Measurements from ENCODE around the gene FKBP1A.

Gene FKBP1A

DNA sequence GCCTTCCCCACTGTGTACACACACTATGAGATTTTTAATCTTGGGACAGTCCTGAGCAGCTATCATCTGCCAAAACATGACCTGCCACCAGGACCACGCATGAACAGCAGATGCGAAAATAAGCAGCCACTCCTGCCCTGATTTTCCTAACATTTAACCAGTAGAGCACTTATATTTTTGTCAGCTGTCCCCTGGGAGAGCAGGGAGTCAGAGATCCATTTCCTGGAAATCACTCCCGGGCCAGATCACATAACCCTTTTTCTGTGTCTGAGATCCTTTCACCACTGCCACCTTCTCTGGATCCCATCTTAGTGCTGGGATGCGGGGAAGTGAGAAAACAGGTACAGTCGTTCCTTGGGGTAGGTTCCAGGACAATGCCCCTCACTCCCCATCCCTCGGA, 69.6 kb downstream of the FKBP1A start:
- peak in 1 of 10 donors; percentile 13 for DNase-seq
- intact Hi-C loops (cut with DNase I) = no loop called here

DNA sequence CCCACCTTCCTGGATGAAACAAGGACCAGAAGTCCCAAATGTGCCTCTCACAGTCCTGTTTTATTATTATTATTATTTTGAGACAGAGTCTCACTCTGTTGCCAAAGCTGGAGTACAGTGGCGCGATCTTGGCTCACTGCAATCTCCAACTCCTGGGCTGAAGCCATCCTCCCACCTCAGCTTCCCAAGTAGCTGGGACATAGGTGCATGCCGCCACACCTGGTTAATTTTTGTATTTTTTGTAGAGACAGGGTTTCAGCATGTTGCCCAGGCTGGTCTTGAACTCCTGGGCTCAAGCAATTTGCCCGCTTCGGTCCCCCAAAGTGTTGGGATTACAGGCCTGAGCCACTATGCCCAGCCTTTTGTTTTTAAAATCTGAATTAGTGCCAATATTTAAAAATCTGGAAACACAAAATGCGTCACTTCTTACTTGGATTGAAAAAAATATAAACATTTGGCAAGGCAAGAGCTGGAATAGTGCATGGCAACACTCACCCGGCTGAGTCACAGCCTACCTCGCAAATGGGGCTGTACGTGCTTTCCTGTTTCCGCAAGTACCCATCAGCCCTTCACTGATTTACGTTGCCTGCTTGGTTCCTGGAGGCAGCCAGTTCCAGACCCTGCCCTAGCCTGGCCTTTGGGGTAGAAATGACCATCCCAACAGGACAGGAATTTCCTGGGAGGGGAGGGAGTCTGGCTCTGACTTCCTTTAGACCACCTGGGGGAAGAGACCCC, 70.2 kb downstream of the FKBP1A start:
- peak in 2 of 10 donors; percentile 76 to 88 for DNase-seq
- intact Hi-C loops (cut with DNase I) = no loop called here

DNA sequence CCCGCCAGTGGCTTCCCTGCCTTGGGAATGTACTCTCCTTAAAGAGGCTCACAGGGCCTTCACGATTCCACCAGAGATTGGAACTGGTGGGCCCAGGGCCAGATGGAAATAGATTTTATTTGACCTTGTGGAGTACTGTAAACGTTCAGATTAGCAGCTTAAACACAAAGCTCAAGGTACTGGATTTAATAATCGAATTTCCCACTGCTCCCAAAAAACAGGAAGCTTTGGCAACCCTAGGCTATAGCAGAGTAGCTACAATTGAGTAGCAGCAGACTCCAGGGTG, 71.3 kb downstream of the FKBP1A start:
- no peak for DNase-seq
- intact Hi-C loops (cut with DNase I) = no loop called here

- intact Hi-C loops (cut with DNase I) = no loop called here
- peak in 2 of 10 donors; percentile 43 to 49 for DNase-seq
These were observed 71.8 kb downstream of the FKBP1A start for GRCh38 chr20:1320902-1321653.

- intact Hi-C loops (cut with DNase I) = no loop called here
- DNase-seq = peak in 2 of 10 donors; percentile 47 to 63
These were observed 72.8 kb downstream of the FKBP1A start for GRCh38 chr20:1320016-1320415.

- peak in 2 of 10 donors; percentile 31 to 50 for DNase-seq
- intact Hi-C loops (cut with DNase I) = no loop called here
These were observed 73.4 kb downstream of the FKBP1A start for GRCh38 chr20:1319462-1319861.

- intact Hi-C loops (cut with DNase I) = no loop called here
These were observed 73.8 kb downstream of the FKBP1A start for GRCh38 chr20:1319051-1319450.

More at GRCh38 chr20:1319051-1319450, 73.8 kb downstream of the FKBP1A start:
- no peak for DNase-seq
